GM18505 (cell line): ENCODE measurements around the gene FBXO47.
A peak's percentile ranks its signal among the peaks of the same experiment; 100 is the strongest.

Source experiments
- ATAC-seq: cut with Tn5 transposase; IDR thresholded peaks from one replicate; pipeline ENCODE4 v1.9.1; 2021; ENCODE audit not compliant: unreplicated experiment
- POLR2A ChIP-seq: IDR thresholded peaks from 4 replicates; pipeline ENCODE4 v1.6.1; 2011; ENCODE audit warnings: borderline replicate concordance; ENCODE audit not compliant: insufficient read depth, insufficient read length; ENCODE audit errors: extremely low read depth

FBXO47 gene

DNA sequence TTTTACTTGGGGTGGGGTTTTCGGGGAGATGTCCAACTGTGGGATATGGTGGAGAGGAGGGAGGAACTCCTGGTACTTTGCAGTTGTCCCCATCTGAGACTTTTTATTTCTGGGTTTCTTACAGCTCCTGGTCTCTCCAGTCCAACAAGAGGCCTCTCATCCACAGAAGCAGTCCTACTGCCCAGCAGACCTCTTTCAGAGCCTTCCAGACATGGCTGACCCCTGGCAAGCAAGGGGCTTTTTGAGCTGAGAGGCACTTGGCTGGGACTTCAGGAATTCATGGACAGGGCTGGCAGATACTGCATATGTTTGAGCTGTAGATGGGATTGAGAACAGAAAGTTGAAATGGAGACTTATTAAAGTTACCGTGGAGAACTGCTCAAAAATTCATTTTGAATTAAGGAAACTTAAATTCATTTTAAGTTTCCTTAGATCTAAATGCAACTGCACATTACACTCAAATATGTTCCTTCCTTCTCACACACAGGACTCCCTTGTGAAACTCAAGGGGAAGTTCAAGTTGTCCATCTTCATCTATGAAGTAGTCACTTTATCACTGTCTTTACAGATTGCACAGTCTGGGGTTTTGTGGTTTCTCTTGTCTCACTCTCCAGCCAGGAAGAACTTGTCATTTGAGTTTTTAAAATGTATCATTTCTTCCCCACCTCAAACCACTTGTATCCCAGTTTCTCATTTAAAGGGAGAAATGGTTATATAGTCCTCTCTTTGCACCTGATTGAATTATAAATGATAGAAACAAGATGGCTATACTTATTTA, 40.7 kb downstream of the FBXO47 start:
- no peak for TF ChIP-seq POLR2A
- no peak for ATAC-seq

DNA sequence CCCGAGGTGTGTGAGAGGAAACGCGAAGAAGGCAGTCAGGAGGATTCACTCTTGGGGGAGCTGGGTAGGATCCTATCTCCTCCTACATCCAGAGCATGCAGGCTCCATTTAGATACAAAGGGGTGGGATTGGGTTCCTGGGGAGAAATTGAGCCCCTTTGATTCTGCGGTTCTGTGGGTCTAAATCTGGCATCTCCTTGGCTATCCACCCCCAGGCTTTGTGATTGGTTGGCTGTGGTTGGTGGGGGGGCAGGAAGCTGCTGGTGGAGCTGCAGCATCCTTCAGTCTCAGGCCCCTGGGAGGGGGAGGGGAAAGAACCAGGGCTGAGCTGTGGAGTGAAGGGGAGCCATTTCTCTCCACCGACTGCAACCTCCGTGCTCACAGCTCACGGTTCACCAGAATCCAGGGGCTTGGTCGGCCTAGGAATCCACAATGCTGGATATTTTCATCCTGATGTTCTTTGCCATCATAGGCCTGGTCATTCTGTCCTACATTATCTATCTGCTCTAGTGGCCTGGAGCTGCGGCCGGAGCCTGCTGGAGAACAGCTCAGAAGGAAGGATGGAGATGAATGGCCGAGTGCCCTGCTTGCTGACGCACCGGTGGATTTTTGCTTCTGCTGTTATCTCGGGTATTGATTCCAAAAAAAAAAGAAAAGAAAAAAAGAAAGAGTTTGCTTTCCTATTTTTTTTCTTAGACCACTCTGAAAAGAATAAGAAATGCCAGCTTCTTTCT, 41.8 kb downstream of the FBXO47 start, which contains the start of gene LASP1NB:
TSS of gene LASP1NB (plus strand) at position 352 of the 733 bp plus-strand sequence.
- no peak for ATAC-seq
- TF ChIP-seq POLR2A = no peak

DNA sequence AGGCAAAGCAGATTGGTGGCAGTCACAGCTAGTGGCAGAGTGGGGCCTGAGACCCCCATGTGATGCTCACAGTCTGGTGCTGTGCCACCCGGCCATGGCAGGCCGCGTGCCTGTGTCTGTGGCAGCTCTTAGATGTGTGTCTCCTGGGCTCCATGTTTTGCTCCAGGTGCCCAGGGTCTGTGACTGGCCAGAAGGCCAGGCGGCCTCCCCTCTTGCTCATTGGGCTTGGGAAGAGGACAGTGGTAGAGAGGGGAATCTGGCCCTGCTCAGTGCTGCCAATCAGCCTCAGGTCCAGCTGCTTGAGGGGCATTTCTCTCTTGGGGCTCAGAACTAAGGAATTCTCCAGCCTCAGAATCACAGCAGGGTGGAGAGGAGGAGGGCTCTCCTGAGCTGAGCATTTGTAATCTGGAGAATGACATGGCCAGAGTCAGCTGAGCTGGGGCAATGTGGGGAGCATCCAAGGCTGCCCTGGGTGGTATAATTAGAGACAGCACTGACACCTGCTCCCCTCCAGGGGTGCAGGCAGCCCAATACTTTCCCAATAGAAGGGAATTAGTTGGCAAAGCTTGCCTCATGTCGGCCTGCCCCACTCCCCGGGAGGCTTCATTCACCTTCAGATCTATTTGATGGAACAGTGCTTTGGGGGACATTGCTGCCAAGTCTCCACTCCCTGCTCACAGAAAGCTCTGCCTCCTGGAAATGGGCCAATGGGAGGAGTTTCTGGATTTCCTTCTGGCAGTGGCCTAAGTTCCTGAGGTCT, 44.5 kb downstream of the FBXO47 start:
- TF ChIP-seq POLR2A = peak; percentile 24
- ATAC-seq = no peak

DNA sequence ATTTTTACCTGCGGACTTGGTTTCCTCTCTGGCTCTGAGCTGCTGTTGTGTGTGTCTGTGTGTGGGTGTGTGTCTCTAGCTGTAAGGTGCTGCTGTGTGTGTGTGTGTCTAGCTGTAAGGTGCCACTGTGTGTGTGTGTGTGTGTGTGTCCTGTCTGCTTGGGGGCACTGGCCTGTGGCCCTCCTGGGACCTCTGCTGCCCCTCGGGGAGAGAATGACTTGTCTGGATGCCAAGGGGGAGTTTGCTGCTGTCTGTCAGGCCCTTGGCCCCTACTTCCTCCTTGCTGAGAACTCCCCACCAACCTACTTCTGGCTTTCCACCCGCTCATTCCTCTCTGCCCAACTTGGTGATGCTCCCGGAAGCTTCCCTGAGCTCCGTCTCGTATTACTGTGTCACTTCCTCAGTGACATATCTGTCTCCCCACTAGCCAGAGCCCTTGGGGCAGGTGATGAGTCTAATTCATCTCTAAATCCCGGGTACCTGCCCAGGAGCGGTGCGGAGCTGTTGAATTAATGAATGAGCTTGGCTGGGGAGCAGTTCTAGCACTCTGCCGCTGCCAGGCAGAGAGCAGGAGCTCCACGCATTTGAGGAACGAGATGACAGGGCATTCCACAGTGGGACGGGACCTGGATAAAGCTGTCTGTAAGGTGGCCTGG, 45.3 kb downstream of the FBXO47 start:
- TF ChIP-seq POLR2A = no peak
- no peak for ATAC-seq

DNA sequence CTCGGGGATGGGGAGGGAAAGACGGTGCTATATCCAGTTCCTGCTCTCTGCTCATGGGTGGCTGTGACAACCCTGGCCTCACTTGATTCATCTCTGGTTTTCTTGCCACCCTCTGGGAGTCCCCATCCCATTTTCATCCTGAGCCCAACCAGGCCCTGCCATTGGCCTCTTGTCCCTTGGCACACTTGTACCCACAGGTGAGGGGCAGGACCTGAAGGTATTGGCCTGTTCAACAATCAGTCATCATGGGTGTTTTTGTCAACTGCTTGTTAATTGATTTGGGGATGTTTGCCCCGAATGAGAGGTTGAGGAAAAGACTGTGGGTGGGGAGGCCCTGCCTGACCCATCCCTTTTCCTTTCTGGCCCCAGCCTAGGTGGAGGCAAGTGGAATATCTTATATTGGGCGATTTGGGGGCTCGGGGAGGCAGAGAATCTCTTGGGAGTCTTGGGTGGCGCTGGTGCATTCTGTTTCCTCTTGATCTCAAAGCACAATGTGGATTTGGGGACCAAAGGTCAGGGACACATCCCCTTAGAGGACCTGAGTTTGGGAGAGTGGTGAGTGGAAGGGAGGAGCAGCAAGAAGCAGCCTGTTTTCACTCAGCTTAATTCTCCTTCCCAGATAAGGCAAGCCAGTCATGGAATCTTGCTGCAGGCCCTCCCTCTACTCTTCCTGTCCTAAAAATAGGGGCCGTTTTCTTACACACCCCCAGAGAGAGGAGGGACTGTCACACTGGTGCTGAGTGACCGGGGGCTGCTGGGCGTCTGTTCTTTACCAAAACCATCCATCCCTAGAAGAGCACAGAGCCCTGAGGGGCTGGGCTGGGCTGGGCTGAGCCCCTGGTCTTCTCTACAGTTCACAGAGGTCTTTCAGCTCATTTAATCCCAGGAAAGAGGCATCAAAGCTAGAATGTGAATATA, 46.6 kb downstream of the FBXO47 start:
- ATAC-seq = no peak
- no peak for TF ChIP-seq POLR2A

DNA sequence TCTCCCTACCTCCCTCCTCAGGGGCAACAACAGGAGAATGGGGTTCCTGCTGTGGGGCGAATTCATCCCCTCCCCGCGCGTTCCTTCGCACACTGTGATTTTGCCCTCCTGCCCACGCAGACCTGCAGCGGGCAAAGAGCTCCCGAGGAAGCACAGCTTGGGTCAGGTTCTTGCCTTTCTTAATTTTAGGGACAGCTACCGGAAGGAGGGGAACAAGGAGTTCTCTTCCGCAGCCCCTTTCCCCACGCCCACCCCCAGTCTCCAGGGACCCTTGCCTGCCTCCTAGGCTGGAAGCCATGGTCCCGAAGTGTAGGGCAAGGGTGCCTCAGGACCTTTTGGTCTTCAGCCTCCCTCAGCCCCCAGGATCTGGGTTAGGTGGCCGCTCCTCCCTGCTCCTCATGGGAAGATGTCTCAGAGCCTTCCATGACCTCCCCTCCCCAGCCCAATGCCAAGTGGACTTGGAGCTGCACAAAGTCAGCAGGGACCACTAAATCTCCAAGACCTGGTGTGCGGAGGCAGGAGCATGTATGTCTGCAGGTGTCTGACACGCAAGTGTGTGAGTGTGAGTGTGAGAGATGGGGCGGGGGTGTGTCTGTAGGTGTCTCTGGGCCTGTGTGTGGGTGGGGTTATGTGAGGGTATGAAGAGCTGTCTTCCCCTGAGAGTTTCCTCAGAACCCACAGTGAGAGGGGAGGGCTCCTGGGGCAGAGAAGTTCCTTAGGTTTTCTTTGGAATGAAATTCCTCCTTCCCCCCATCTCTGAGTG, 47.7 kb downstream of the FBXO47 start:
- TF ChIP-seq POLR2A = no peak
- ATAC-seq = no peak

DNA sequence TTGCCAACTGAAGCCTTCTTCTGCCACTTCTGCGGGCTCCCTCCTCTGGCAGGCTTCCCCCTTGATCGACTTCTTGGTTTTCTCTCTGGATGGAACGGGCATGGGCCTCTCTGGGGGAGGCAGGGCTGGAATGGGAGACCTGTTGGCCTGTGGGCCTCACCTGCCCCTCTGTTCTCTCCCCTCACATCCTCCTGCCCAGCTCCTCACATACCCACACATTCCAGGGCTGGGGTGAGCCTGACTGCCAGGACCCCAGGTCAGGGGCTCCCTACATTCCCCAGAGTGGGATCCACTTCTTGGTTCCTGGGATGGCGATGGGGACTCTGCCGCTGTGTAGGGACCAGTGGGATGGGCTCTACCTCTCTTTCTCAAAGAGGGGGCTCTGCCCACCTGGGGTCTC, 48.3 kb downstream of the FBXO47 start:
- no peak for TF ChIP-seq POLR2A
- no peak for ATAC-seq

DNA sequence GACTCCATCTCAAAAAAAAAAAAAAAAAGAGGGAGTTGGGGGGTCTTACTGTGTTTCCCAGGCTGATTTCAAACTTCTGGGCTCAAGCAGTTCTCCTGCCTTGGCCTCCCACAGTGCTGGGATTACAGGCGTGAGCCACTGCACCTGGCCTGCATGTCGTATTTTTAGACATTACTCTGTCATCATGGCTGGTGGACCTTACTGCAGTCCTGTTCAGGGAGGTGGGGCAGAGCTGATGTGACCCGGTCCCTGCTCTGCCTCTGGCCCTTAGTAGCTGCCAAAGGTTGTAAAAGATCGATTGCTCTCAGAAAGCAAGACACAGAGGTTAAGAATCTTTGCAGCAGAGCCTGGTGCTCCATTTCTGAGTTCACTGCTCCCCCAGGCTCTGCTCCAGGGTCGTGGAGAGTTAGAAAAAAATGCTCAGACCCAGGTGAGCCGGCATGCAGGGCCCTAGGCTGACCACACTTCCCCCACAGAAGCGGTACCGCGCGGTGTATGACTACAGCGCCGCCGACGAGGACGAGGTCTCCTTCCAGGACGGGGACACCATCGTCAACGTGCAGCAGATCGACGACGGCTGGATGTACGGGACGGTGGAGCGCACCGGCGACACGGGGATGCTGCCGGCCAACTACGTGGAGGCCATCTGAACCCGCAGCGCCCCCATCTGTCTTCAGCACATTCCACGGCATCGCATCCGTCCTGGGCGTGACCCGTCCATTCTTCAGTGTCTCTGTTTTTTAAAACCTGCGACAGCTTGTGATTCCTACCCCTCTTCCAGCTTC, 48.9 kb downstream of the FBXO47 start:
- no peak for ATAC-seq
- TF ChIP-seq POLR2A = no peak

DNA sequence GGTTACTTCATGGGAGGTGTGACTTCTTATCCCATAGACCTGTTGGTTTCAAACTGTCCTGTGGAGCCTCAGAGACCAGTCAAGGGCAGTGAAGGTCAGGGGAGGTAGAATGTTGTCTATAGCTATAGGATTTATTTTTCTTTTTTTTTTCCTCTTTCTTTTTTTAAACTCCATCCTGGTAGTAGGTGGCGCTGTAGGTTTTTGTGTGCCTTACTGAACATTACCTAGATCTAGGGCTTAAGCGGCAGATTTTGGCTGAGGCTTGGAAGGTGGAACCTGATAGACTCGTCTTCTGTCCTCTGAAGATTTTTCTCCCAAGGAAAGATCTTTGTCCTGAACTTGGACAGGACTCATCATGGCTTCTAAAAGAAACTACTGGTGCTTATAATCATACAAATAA, 49.9 kb downstream of the FBXO47 start:
- ATAC-seq = no peak
- TF ChIP-seq POLR2A = no peak

DNA sequence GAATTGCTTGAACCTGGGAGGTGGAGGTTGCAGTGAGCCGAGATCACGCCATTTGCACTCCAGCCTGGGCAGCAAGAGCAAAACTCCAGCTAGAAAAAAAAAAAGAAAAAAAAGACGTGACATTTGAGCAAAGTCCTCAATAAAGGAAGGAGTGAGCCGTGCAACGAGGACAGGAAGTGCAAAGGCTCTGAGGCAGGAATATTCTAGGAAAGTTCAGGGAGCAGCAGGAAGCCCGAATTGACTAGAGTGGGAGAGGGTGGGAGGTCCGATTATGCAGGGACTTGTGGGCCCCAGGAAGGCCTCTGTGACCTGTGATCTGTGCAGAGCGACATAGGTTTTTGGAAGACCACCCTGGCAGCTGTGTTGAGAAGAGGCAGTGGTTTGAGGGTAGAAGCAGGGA, 50.4 kb downstream of the FBXO47 start:
- ATAC-seq = no peak
- no peak for TF ChIP-seq POLR2A

DNA sequence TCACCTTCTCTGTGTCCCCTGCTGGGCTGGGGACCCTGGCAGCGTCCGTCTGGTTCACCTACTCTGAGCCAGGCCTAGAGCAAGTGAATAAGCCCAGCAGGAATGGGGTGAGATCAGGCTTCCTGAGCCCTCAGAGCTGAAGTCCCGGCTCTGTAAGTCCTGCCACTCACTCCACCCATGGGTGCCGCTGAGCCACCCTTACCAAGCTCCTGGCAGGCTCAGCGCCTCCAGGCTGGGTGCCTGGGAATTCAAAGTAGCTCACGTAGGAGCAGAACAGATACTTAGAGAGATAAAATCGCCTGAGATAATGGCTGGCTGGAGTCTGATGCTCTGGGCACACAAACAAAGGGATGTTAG, 51.6 kb downstream of the FBXO47 start:
- TF ChIP-seq POLR2A = no peak
- ATAC-seq = no peak
